GM18498 (cell line): ENCODE measurements around the gene C1QC.
"Not testable (repeated sequence)": the region's sequence is repeated elsewhere in the genome, so short reads cannot be mapped to it uniquely, and the experiment has no call there.

ENCODE experiments used
- ATAC-seq: cut with Tn5 transposase; IDR thresholded peaks from one replicate; pipeline ENCODE4 v1.9.1; 2021; ENCODE audit warnings: mild to moderate bottlenecking, moderate library complexity; ENCODE audit not compliant: unreplicated experiment

C1QC gene

GRCh38 chr1:22645931-22646330 is 2.5 kb downstream of the C1QC start:
- no peak for ATAC-seq

- no peak for ATAC-seq
Observed at GRCh38 chr1:22646384-22646783, 3.0 kb downstream of the C1QC start.

GRCh38 chr1:22650089-22650693 is 6.8 kb downstream of the C1QC start:
- ATAC-seq = no peak

GRCh38 chr1:22651941-22652856 is 8.8 kb downstream of the C1QC start:
- ATAC-seq = no peak

- ATAC-seq = no peak
Observed at GRCh38 chr1:22652881-22653316, 9.5 kb downstream of the C1QC start, which contains the start of gene C1QB. TSS of gene C1QB (plus strand) at chr1:22653236. CDS start at chr1:22659463, 6,227 bp downstream.

- no peak for ATAC-seq
Observed at GRCh38 chr1:22654692-22655091, 11.3 kb downstream of the C1QC start.

GRCh38 chr1:22658385-22659163 is 15.1 kb downstream of the C1QC start:
- no peak for ATAC-seq

- no peak for ATAC-seq
Observed at GRCh38 chr1:22660716-22661241, 17.3 kb downstream of the C1QC start.

GRCh38 chr1:22661880-22662279 is 18.4 kb downstream of the C1QC start:
- no peak for ATAC-seq

GRCh38 chr1:22662318-22662717 is 18.9 kb downstream of the C1QC start:
- no peak for ATAC-seq

GRCh38 chr1:22662986-22663408 is 19.6 kb downstream of the C1QC start:
- ATAC-seq = no peak

- no peak for ATAC-seq
Observed at GRCh38 chr1:22665752-22666151, 22.3 kb downstream of the C1QC start.

GRCh38 chr1:22666412-22666811 is 23.0 kb downstream of the C1QC start:
- ATAC-seq = no peak

- ATAC-seq = not testable (repeated sequence)
Observed at GRCh38 chr1:22668840-22669239, 25.4 kb downstream of the C1QC start.

- no peak for ATAC-seq
Observed at GRCh38 chr1:22670352-22670975, 27.0 kb downstream of the C1QC start.

GRCh38 chr1:22671999-22672398 is 28.6 kb downstream of the C1QC start:
- no peak for ATAC-seq

- ATAC-seq = no peak
Observed at GRCh38 chr1:22673486-22674409, 30.3 kb downstream of the C1QC start.

- no peak for ATAC-seq
Observed at GRCh38 chr1:22674410-22674749, 30.9 kb downstream of the C1QC start.

- ATAC-seq = not testable (repeated sequence)
Observed at GRCh38 chr1:22676151-22676550, 32.7 kb downstream of the C1QC start.
